A673 (cell line): Measurements from ENCODE around the gene GLA. TPM values are rescaled to one million over a fixed set of nuclear protein-coding genes. Genes with fewer than 3 reads are reported as not detected.

Source experiments
- BruUV-seq: library from RNA; stranded (reverse); fragments of 400-500 nt; replicated peaks from 2 replicates; lab custom pipeline; 2021; lab: Mats Ljungman, UMichigan
- CTCF ChIA-PET: fragments of 300-600 bp; sonication (Branson Sonifier 250); formaldehyde crosslinking; loops from one replicate; lab custom pipeline; 2022; ENCODE audit warnings: antibody characterized with exemption; lab: Charles Lee
- POLR2A ChIA-PET: fragments of 300-600 bp; sonication (Branson Sonifier 250); formaldehyde crosslinking; loops from one replicate; lab custom pipeline; 2022; ENCODE audit warnings: antibody characterized with exemption; ENCODE audit not compliant: low non-redundant PET; lab: Charles Lee
- DNase-seq: peaks from one replicate; pipeline ENCODE4 v3.0.0-alpha.2; 2015; ENCODE audit warnings: low spot score
- H3K27ac ChIP-seq: fragments of 200-600 bp; sonication (generic); 2 replicates; pipeline ENCODE4 v1.5.1; 2016; ENCODE audit warnings: mixed run types, low read depth, mild to moderate bottlenecking, mixed read lengths, antibody characterized with exemption, low read length; ENCODE audit not compliant: poor library complexity, severe bottlenecking
- H3K27me3 ChIP-seq: fragments of 200-600 bp; sonication (generic); replicated peaks from 2 replicates; pipeline ENCODE4 v1.6.1; 2017; ENCODE audit warnings: mixed run types, low read depth, mild to moderate bottlenecking, mixed read lengths, antibody characterized with exemption, low read length; ENCODE audit not compliant: insufficient read depth, poor library complexity
- H3K36me3 ChIP-seq: fragments of 200-600 bp; sonication (generic); 2 replicates; pipeline ENCODE4 v1.6.1; 2016; ENCODE audit warnings: mixed run types, mild to moderate bottlenecking, mixed read lengths, antibody characterized with exemption, low read length; ENCODE audit not compliant: insufficient read depth, poor library complexity, severe bottlenecking
- H3K4me1 ChIP-seq: fragments of 200-600 bp; sonication (generic); 2 replicates; pipeline ENCODE4 v1.6.1; 2017; ENCODE audit warnings: mixed run types, mild to moderate bottlenecking, mixed read lengths, antibody characterized with exemption, low read length; ENCODE audit not compliant: insufficient read depth, poor library complexity, severe bottlenecking
- H3K4me3 ChIP-seq: fragments of 200-600 bp; sonication (generic); 2 replicates; pipeline ENCODE4 v1.5.1; 2016; ENCODE audit warnings: low read depth, mixed run types, mild to moderate bottlenecking, mixed read lengths, low read length; ENCODE audit not compliant: poor library complexity, severe bottlenecking
- H3K9me3 ChIP-seq: fragments of 200-600 bp; sonication (generic); 2 replicates; pipeline ENCODE4 v1.6.1; 2016; ENCODE audit warnings: mixed run types, low read depth, mild to moderate bottlenecking, mixed read lengths, antibody characterized with exemption, low read length; ENCODE audit not compliant: poor library complexity, severe bottlenecking
- CTCF ChIP-seq: fragments of 300-800, 200-600 bp; sonication (generic); conservative IDR thresholded peaks from 2 replicates; pipeline ENCODE4 v1.5.1; 2017; ENCODE audit warnings: low read depth, mild to moderate bottlenecking, antibody characterized with exemption, low read length, moderate library complexity, mixed read lengths
- EZH2 ChIP-seq: fragments of 200-600 bp; sonication (generic); IDR thresholded peaks from 2 replicates; pipeline ENCODE4 v1.6.1; 2017; ENCODE audit warnings: borderline replicate concordance, low read depth, mild to moderate bottlenecking, mixed read lengths, antibody characterized with exemption, low read length; ENCODE audit not compliant: poor library complexity, severe bottlenecking
- intact Hi-C: fragments of 100-400 bp; cut with micrococcal nuclease; formaldehyde crosslinking; loops from one replicate; pipeline ENCODE4 v1.10.0; 2022; ENCODE audit not compliant: unreplicated experiment
- total RNA-seq: library from RNA; stranded (reverse); gene quantifications from 2 replicates; pipeline ENCODE4 v1.2.3, GENCODE V29; 2021

GLA gene
- total RNA-seq, 1 experiment from 2014 or later = 61.8 TPM

GRCh38 chrX:101430457-101431078 lies 22.8 kb upstream of the GLA start:
- H3K27me3 ChIP-seq = no peaks in the 10 kb centered on the region
- peaks cover 3% of the 10 kb centered on the region for H3K9me3 ChIP-seq
- no peak for DNase-seq
- no peaks in the 10 kb centered on the region for H3K4me1 ChIP-seq
- ChIA-PET CTCF (no interaction called here), POLR2A (no interaction called here)
- BruUV-seq = no TSS peak
- intact Hi-C loops = no loop called here
- no peak overlapping the region for H3K27ac ChIP-seq
- no peak for TF ChIP-seq CTCF
- no peak for TF ChIP-seq EZH2
- H3K36me3 ChIP-seq = peaks cover 4% of the 10 kb centered on the region
- H3K4me3 ChIP-seq = no peak overlapping the region

GRCh38 chrX:101429934-101430333 lies 22.2 kb upstream of the GLA start:
- H3K4me3 ChIP-seq = no peak overlapping the region
- no peaks in the 10 kb centered on the region for H3K27me3 ChIP-seq
- H3K36me3 ChIP-seq = peaks cover 4% of the 10 kb centered on the region
- POLR2A ChIA-PET = no interaction called here
- no peak for DNase-seq
- no peak overlapping the region for H3K27ac ChIP-seq
- H3K9me3 ChIP-seq = peaks cover 3% of the 10 kb centered on the region
- no peaks in the 10 kb centered on the region for H3K4me1 ChIP-seq
- BruUV-seq = no TSS peak
- TF ChIP-seq EZH2 (no peak), CTCF (no peak)
- intact Hi-C loops = no loop called here
- CTCF ChIA-PET = no interaction called here

GRCh38 chrX:101427954-101428353 lies 20.2 kb upstream of the GLA start:
- Histone ChIP-seq H3K36me3 (peaks cover 4% of the 10 kb centered on the region), H3K9me3 (no peaks in the 10 kb centered on the region), H3K27me3 (no peaks in the 10 kb centered on the region), H3K4me3 (no peak overlapping the region), H3K4me1 (no peaks in the 10 kb centered on the region), H3K27ac (no peak overlapping the region)
- no TSS peak for BruUV-seq
- CTCF ChIA-PET = no interaction called here
- TF ChIP-seq EZH2 (no peak), CTCF (no peak)
- POLR2A ChIA-PET = no interaction called here
- intact Hi-C loops = no loop called here
- no peak for DNase-seq
